GM21619 (cell line): Measurements from ENCODE around the gene MRPL52.

Experiments used
- ATAC-seq: cut with Tn5 transposase; IDR thresholded peaks from one replicate; pipeline ENCODE4 v1.9.1; 2021; ENCODE audit not compliant: unreplicated experiment

Gene MRPL52

DNA sequence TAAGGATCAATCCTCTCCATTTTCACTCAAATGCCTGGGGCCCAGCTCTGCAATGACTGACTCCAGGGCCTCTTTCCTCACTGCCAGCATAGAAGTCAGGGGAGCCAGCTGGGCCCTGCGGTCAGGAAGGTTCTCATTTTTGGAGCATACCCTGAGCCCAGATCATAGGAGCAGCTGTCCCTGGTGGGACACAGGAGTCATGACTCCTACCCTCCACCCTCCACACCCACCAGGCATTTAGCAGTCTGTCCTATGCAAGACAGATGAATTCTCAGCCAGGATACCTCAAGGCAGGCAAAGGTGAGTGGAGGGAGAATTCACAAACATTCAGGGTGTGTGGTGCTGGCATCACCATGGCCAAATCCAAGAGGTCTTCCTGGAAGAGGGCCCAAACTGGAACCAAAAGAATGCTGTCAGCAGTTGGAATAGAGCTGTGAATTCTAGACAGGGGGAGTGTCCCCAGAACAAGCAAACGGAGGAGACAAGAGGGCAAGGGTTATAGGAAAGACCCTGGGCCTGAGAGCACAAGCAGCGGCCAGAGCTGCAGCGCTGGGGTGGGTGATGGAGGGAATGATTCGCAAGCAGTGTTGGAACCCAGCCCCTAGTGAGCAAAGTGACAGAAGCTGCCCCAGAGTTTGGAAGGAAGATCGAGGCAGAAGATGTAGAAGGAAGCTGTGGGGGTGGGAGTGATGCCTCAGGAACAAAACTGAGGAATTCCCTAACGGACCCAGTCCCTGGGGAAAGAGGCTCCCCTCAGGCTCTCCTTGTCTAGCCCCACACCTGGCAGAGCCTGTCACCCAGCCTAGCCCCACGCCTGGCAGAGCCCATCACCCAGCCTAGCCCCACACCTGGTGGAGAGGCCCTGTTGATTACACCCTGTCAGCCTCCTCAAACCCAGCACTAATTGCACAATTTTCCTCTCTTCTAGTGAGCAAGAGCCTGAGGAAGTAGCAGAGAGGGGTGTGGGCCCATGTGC, 48.9 kb downstream of the MRPL52 start:
- ATAC-seq, result no peak

- no peak for ATAC-seq
Observed at GRCh38 chr14:22882064-22882463, 52.4 kb downstream of the MRPL52 start.

DNA sequence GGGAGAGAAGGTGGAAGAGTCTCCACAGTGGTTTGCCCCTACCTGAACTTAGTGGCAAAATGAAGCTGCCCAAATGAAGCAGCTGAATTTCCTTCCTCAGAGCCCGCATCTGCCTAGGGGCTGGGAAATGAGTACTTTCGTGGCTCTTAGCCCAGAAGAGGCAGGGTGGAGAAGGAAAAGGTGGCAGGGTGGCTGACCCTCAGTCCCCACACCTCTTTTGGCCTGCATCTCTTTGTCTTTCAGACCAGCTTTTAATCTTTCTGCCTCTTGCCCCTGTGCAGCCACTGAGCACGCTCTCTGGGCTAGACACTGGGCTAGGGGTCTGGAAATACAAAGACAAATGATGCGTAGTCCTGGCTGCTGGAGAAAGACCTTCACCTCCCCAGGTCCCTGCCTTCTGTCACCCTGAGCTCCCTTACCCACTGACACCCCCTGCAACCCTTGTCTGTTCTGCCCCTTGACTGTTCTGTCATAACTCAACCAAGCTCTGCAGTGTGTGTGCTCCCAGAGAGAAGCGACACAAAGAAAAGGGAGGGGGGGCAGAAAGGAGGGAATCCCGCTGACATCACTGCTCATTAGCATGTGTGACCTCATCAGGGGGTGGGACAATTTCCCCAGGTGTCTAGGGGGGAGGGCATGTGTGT, 53.0 kb downstream of the MRPL52 start:
- no peak for ATAC-seq

DNA sequence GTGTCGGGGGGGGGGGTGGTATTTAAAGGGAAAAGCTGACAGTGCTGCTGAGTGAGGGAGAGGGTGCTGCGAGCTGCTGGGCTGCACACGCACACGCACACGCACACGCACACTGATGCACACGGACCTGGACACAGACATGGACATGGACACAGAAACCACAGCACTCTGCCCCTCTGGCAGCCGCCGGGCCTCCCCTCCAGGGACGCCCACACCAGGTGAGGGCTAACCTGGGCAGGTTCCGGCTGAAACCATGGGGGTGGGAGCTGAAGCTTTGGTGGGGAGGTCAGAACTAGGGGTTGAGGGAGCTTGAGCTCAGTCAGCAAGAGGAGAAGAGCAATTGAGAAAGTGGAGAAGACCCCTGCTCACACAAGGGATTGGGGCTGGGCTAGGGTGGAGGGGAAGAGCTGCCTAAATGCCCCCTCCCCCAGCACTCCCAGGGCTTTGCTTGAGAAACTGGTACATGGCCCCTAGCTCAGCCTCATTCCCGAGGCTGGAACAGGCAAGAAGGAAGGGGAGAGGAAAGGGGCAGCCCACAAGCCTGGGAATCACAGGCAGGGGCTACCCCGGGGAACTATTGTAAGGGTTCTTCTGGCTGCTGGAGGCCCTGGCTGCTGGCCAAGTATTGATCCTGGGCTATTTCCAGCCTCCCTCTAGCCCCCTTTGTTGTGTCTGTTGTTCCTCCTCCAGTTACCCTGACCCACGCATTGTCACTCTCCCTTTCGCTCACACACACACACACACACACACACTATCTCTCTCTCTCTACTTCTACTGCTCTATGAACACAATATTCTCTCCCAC, 53.7 kb downstream of the MRPL52 start, which contains the start of gene REM2:
Gene REM2 (plus strand): TSS at position 50 of the 804 bp plus-strand sequence. CDS start 66 bp downstream, at position 116.
- ATAC-seq, result no peak

DNA sequence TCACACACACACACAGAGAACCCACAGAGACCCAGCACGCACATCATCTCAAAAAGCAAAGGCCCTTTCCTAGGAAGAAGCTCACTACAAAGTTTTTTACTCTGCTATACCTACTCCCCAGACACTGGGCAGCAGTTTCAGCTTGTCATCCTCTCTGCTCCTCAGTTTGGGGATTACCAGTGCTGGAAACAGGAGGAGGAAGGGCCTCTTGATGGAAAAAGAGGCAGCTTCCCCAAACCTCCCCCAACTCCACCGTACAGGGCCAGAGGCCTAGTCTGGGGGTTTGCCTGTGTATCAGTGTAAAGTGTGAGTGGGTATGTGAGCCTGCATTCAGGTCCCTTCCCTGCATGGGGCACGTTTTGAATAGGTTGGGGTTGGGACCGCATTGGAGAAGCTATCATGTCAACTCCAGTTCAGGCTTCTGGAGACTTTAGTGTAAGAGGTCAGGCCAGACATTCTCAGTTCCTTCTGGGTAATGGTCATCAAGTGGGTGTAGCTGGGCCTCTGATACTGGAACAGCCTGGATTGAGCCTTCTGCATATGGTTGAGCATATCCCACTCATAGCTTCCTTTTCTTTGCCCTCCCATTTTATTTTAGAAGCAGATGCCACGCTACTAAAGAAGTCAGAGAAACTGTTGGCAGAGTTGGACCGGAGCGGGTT, 54.5 kb downstream of the MRPL52 start:
- ATAC-seq, result no peak
